HG03520 (cell line): ENCODE data around the gene ZNF212.
"Not testable (repeated sequence)": the region's sequence is repeated elsewhere in the genome, so short reads cannot be mapped to it uniquely, and the experiment has no call there.

Source experiments
- ATAC-seq: cut with Tn5 transposase; IDR thresholded peaks from one replicate; pipeline ENCODE4 v1.9.1; 2021; ENCODE audit warnings: mild to moderate bottlenecking, moderate library complexity; ENCODE audit not compliant: unreplicated experiment

ZNF212 gene

GRCh38 chr7:149251518-149251917, 12.1 kb downstream of the ZNF212 start:
- not testable (repeated sequence) for ATAC-seq

- no peak for ATAC-seq
Observed at GRCh38 chr7:149252378-149252777, 12.9 kb downstream of the ZNF212 start.

- ATAC-seq, result no peak
Observed at GRCh38 chr7:149253665-149254064, 14.2 kb downstream of the ZNF212 start.

DNA sequence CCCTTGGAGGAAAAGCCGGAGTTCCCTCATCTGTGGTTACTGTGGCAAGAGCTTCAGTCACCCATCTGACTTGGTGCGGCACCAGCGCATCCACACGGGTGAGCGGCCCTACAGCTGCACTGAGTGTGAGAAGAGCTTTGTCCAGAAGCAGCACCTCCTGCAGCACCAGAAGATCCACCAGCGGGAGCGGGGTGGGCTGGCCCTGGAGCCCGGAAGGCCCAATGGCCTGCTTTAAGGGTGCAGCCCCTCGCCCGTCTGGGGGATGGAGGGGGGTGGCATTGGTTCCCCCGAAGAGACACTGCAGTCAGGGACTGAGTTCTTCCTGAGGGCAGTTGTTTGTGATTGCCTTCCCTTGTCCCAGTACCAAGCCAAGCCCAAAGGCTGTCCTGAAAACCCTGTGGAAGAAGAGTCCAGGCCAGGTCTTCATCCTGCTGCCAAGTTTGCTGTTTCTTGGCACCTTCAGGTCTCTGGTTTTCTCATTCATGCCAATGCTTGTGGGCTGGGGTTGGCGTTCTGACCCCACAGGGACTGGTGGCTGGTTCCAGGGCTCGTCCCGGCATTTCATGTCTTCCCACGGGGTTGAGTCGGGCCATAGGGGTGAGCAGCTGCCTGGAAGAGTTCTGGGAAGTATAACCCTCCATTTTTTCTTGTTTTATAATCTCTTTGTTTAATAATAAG, 14.9 kb downstream of the ZNF212 start:
- no peak for ATAC-seq

GRCh38 chr7:149255174-149255573, 15.7 kb downstream of the ZNF212 start:
- ATAC-seq, result no peak

GRCh38 chr7:149256568-149256967, 17.1 kb downstream of the ZNF212 start:
- ATAC-seq, result no peak

- no peak for ATAC-seq
Observed at GRCh38 chr7:149257146-149257545, 17.7 kb downstream of the ZNF212 start.

DNA sequence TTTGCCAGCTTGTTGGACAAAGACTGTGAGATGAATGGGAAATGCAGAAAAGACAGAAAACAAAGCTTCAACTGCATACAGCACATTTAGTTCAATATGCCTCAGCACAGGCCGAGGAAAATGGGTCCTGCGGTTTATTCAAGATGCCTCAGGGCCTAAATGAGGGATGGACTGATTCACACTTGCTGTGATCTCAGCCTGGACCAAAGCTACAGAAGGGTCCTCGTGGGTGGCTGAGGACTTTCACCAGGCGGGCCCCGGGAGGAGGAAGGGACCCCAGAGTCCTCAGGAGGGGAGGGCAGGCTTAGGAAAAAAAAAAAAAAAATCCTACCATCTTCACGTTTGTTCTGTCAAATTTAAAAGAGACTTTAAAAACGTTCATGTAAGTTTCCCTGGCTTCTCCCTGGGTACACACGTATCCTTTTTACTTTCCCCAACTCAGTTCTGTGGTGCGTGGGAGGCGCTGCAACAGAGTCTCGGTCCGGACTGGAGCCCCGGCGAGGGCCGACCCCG, 21.9 kb downstream of the ZNF212 start:
- ATAC-seq, result no peak

GRCh38 chr7:149261829-149262617, 22.6 kb downstream of the ZNF212 start, which contains the start of gene ZNF783:
ZNF783 (plus strand) TSS chr7:149262196; CDS start chr7:149262334, 138 bp downstream.
- ATAC-seq, result peak; percentile 82

DNA sequence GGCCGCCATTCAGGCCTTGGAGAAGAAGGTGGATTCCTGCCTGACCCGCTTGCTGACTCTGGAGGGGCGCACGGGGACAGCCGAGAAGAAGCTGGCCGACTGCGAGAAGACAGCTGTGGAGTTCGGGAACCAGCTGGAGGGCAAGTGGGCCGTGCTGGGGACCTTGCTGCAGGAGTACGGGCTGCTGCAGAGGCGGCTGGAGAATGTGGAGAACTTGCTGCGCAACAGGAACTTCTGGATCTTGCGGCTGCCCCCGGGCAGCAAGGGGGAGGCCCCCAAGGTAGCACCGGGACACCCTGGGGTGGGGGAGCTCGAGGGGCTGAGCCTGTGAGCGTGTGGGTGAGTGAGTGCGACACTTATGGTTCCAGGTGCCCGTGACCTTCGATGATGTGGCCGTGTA, 27.0 kb downstream of the ZNF212 start:
- ATAC-seq, result no peak

- ATAC-seq, result no peak
Observed at GRCh38 chr7:149267733-149268132, 28.3 kb downstream of the ZNF212 start.

- not testable (repeated sequence) for ATAC-seq
Observed at GRCh38 chr7:149274424-149274823, 35.0 kb downstream of the ZNF212 start.

GRCh38 chr7:149277871-149278270, 38.4 kb downstream of the ZNF212 start:
- no peak for ATAC-seq

- no peak for ATAC-seq
Observed at GRCh38 chr7:149278396-149278795, 38.9 kb downstream of the ZNF212 start.

DNA sequence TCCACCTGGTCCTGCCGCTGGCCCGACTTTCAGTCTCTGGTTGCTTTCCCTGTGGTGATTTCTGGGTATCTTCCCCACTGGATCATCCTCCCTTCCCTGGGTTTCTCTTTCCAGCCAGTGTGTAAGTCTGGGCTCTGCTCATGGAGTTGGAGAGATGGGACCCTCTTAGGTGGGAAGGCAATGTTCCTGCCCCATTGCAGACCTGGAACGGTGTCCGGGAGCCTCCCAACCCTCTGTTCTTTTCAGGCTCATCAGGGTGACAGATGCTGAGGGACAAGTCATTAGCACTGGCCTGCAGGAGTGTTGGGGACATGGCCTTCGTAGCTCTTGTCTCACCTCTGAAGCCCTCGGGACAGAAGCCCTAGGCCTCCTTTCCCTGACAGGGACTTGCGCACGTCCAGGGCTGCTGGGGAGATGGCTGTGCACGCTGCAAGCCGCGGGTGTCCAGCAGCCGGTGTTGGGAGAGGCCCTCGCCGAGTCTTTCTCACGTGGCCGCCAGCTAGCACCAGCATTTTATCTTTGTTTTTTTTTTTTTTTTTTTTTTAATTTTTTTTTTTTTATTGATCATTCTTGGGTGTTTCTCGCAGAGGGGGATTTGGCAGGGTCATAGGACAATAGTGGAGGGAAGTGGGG, 39.8 kb downstream of the ZNF212 start:
- ATAC-seq, result no peak

- no peak for ATAC-seq
Observed at GRCh38 chr7:149280151-149280550, 40.7 kb downstream of the ZNF212 start.

DNA sequence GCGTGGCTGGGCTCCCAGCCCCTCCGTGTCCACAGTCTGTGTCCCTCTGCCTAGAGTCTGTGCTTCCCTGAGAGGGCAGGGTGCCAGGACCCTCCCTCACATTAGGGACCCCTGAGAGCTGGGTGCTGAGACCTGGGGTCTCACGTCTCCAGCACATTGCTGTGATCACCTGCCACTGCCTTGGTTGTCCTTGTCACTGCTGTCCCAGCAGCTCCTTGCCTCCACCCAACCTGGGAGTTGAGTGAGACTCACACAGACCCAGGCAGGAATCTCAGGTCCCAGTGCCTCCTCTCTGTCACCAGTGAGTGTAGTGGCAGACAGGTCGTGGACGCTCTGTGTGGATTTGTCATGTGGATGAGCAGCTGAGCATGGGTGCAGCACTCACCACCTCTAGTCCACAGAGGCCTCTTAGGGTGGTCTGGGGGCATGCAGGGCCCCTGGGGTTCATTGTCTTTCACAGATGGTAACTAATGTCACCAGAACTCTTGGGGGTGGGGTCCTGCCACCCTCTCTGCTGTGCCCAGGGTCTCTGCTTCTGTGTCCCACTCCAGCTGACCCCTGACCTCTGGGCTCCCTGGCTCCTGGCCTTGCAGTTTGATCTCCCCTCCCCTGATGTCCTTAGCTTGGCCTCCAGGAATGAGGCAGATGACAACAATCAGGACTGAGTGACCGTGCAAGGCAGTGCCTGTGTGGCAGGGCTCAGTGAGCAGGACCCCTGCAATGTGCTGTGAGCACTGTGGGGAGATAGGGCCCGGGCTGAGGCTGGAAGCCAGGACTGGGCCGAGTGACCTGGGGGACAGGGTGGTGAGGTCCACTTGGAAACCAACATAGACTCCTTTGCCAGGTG, 41.4 kb downstream of the ZNF212 start:
- ATAC-seq, result no peak

DNA sequence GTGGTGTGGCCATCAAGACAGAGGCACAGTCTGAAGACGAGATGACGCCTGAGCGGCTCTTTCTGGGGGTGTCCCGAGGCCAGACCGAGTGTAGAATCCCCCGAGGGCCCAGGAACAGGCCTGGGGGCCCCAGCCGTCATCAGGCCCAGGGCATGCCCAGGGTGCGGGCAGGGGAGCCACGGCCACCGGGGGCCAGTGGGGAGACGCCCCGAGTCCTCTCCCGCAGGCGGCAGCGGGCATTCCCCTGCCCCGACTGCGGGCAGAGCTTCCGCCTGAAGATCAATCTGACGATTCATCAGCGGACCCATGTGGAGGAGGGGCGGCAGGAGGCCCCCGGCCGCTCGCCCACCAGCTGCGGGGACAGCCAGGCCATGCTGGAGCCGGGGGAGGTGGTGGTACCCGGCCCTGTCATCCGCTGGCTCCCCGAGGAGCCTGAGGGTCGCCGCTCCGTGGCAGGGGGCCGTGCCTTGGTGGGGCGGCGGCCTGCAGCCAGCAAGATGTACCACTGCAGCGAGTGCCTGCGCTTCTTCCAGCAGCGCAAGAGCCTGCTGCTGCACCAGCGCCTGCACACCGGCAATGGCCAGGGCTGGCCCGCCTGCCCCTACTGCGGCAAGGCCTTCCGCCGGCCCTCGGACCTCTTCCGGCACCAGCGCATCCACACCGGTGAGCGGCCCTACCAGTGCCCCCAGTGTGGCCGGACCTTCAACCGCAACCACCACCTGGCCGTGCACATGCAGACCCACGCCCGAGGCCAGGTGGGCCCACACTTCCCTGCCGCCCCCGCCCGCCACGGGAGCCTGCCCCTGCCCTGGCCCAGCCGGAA, 42.3 kb downstream of the ZNF212 start:
- ATAC-seq, result no peak

DNA sequence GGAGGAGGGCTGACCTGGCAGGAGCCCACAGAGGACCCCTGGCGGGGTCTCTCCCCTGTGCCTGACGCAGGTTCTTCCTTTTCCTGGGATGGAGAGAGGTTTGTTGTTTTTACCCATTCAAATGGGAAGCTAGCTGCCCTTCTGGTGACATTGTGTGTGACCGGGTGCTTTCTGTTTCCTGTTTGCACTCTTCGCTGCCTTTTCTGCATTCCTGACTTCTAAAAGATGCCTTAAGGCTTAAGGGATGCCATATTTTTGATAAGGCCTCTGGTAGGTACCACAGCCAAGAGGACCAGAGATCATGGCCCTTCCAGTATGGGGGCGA, 42.8 kb downstream of the ZNF212 start:
- ATAC-seq, result no peak

DNA sequence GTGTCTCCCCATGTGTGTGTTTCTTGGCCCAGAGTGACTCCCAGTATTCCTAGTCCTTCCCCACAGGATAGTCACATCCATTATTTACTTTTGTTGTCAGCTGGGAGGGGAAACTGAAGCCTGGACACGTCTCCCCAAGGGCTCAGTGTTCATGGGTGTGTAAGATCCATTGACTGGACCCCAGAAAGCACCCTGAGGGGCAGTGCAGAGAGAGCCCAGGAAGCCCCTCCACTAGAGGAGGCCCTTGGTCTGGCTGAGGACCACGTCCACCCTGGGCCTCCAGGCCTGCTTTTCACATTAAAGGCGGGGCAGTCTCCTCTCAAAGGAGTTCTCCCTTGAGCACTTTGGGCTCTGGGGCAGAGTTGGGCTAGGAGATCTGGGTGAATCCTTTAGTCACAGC, 43.9 kb downstream of the ZNF212 start:
- no peak for ATAC-seq
